ENCODE measurements around the gene SRCIN1.

SRCIN1 gene

GRCh38 chr17:38604479-38605403 is 1.0 kb downstream of the SRCIN1 start:
- Mint-ChIP-seq H3K27me3 (ENCODE audit: low read depth) (peaks cover 66% of the 10 kb centered on the region), H3K9me3 (no peaks in the 10 kb centered on the region), H3K36me3 (ENCODE audit: low read depth) (no peaks in the 10 kb centered on the region), H3K4me1 (peaks cover 43% of the 10 kb centered on the region), H3K4me3 (peak overlapping the region; percentile 70 to 79 (median 76)), H3K27ac (no peak overlapping the region)
- TF ChIP-seq CTCF (IDR thresholded peaks at IDR 0.05; ENCODE audit: unreplicated experiment in 3 of 3), result peak in 1 of 3 experiments; percentile 24

GRCh38 chr17:38603786-38604478 is 1.8 kb downstream of the SRCIN1 start:
- TF ChIP-seq CTCF (IDR thresholded peaks at IDR 0.05; ENCODE audit: unreplicated experiment in 3 of 3), result no peak
- peaks cover 58% of the 10 kb centered on the region for H3K27me3 Mint-ChIP-seq (ENCODE audit: low read depth)
- H3K27ac Mint-ChIP-seq, result peak overlapping the region; percentile 18 to 51 (median 37)
- H3K4me3 Mint-ChIP-seq, result peak overlapping the region; percentile 55 to 67 (median 59)
- H3K36me3 Mint-ChIP-seq (ENCODE audit: low read depth), result no peaks in the 10 kb centered on the region
- peaks cover 51% of the 10 kb centered on the region for H3K4me1 Mint-ChIP-seq
- H3K9me3 Mint-ChIP-seq, result no peaks in the 10 kb centered on the region

- Mint-ChIP-seq H3K4me3 (peak overlapping the region; percentile 41 to 74 (median 52)), H3K27me3 (ENCODE audit: low read depth) (peaks cover 55% of the 10 kb centered on the region), H3K36me3 (ENCODE audit: low read depth) (no peaks in the 10 kb centered on the region), H3K27ac (peak overlapping the region; percentile 55 to 93 (median 87)), H3K9me3 (no peaks in the 10 kb centered on the region), H3K4me1 (peaks cover 59% of the 10 kb centered on the region)
- no peak for TF ChIP-seq CTCF (IDR thresholded peaks at IDR 0.05; ENCODE audit: unreplicated experiment in 3 of 3)
Measured at GRCh38 chr17:38602956-38603785, 2.6 kb downstream of the SRCIN1 start.

GRCh38 chr17:38602453-38602852 is 3.3 kb downstream of the SRCIN1 start:
- no peaks in the 10 kb centered on the region for H3K36me3 Mint-ChIP-seq (ENCODE audit: low read depth)
- peaks cover 52% of the 10 kb centered on the region for H3K27me3 Mint-ChIP-seq (ENCODE audit: low read depth)
- TF ChIP-seq CTCF (IDR thresholded peaks at IDR 0.05; ENCODE audit: unreplicated experiment in 3 of 3), result no peak
- H3K4me3 Mint-ChIP-seq, result peak overlapping the region; percentile 43 to 68 (median 56)
- H3K9me3 Mint-ChIP-seq, result no peaks in the 10 kb centered on the region
- peak overlapping the region; percentile 76 to 93 (median 87) for H3K27ac Mint-ChIP-seq
- H3K4me1 Mint-ChIP-seq, result peaks cover 56% of the 10 kb centered on the region

- no peaks in the 10 kb centered on the region for H3K9me3 Mint-ChIP-seq
Measured at GRCh38 chr17:38601539-38602351, 4.0 kb downstream of the SRCIN1 start.

More at GRCh38 chr17:38601539-38602351, 4.0 kb downstream of the SRCIN1 start:
- peak overlapping the region; percentile 43 to 68 (median 56) for H3K4me3 Mint-ChIP-seq
- no peak for TF ChIP-seq CTCF (IDR thresholded peaks at IDR 0.05; ENCODE audit: unreplicated experiment in 3 of 3)
- peaks cover 52% of the 10 kb centered on the region for H3K27me3 Mint-ChIP-seq (ENCODE audit: low read depth)
- H3K4me1 Mint-ChIP-seq, result peaks cover 62% of the 10 kb centered on the region
- no peaks in the 10 kb centered on the region for H3K36me3 Mint-ChIP-seq (ENCODE audit: low read depth)
- peak overlapping the region; percentile 76 to 93 (median 87) for H3K27ac Mint-ChIP-seq

All from nephron (organoid).